Erythroblast (primary cell): ENCODE results near the gene ACVR2A.

Source experiments
- GATA1 ChIP-seq: IDR thresholded peaks from 2 replicates; pipeline ENCODE4 v1.6.1; 2011; ENCODE audit warnings: low read depth, mild to moderate bottlenecking, control low read depth, low read length, moderate library complexity
- POLR2A ChIP-seq: IDR thresholded peaks from 2 replicates; pipeline ENCODE4 v1.6.1; 2011; ENCODE audit warnings: mild to moderate bottlenecking, low read length

DNA sequence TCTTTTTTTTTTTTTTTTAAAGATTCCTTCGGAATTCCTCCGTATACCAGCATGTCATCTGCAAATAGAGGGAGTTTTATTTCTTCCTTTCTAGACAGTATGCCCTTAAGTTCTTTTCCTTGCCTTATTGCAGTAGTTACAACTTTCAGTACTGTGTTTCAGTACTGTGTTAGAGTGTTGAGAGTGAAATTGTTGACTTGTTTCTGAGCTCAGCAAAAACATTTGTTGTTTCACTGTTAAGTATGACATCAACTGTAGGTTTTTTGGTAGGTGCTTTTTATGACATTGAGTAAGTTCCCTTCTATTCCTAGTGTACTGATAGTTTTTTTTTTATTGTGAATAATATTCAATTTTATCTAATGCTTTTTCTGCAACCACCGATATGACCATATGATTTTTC lies 43.9 kb downstream of the ACVR2A start:
- no peak for TF ChIP-seq POLR2A
- TF ChIP-seq GATA1 = no peak
